Right ventricle myocardium superior (tissue), 1 donor: Measurements from ENCODE around the gene CCDC169. TPM values are rescaled to one million over a fixed set of nuclear protein-coding genes. Genes with fewer than 3 reads are reported as not detected.
"Not testable (repeated sequence)": the region's sequence is repeated elsewhere in the genome, so short reads cannot be mapped to it uniquely, and the experiment has no call there.

Source experiments
- ATAC-seq: fragments of 200-7000 bp; cut with Tn5 transposase; one replicate; pipeline ENCODE4 v1.9.1; 2020; ENCODE audit warnings: mild to moderate bottlenecking; ENCODE audit not compliant: poor library complexity
- DNase-seq: peaks from one replicate; pipeline ENCODE4 v3.0.0-alpha.2; 2020
- intact Hi-C: fragments of 100-400 bp; cut with DNase I; formaldehyde crosslinking; loops from one replicate; pipeline ENCODE4 v1.11.2; 2022
- total RNA-seq: library from RNA; stranded (reverse); fragmentation: NEBNext Ultra II Directional; extraction: Animal tissue kit (Norgen Biotek cat#: 25700); gene quantifications from one replicate; pipeline ENCODE4 v1.2.1, GENCODE V29; 2021
- donor health status: DM: no; HTN: yes; CAD: no; lungs with severe emphysema.

Gene CCDC169
- total RNA-seq, 1 donor from 2014 or later: 0.08 TPM

- intact Hi-C loops: no loop called here
- DNase-seq: no peak
- no peak for ATAC-seq
Measured at GRCh38 chr13:36323951-36324566, 26.4 kb upstream of the CCDC169 start.

DNA sequence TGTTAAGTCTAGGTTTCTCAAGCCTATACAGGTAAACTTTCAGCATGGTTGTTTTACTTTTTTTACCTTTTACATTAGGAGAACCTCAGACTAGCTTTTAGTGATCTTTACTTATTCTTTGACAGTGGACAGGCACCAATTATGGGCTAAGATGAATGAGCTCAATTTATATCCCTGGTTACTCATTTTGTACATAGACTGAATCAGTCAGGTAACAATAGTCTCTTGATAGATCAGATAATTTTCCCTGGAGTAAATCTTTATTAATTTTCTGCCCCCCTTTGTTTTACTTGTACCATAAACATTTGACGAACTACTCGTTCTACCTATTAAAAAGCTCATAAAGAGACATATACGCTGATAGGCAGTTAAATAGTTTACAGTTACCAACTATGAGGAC lies 25.8 kb upstream of the CCDC169 start:
- intact Hi-C loops: no loop called here
- ATAC-seq (no peak), DNase-seq (no peak)

DNA sequence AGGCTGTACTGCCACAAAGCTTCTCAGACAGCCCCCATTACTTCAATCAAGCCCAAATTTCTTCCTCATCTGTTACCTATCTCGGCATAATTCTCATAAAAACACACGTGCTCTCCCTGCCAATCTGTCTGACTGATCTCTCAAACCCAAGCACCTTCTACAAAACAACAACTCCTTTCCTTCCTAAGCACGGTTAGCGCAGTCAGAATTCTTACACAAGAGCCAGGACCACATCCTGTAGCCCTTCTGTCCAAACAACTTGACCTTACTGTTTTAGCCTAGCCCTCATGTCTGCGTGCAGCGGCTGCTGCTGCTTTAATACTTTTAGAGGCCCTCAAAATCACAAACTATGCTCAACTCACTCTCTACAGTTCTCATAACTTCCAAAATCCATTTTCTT lies 22.2 kb upstream of the CCDC169 start:
- DNase-seq, intact Hi-C loops, ATAC-seq: not testable (repeated sequence)

GRCh38 chr13:36313047-36313969 lies 15.7 kb upstream of the CCDC169 start:
- intact Hi-C loops: no loop called here
- ATAC-seq: no peak
- DNase-seq: no peak

DNA sequence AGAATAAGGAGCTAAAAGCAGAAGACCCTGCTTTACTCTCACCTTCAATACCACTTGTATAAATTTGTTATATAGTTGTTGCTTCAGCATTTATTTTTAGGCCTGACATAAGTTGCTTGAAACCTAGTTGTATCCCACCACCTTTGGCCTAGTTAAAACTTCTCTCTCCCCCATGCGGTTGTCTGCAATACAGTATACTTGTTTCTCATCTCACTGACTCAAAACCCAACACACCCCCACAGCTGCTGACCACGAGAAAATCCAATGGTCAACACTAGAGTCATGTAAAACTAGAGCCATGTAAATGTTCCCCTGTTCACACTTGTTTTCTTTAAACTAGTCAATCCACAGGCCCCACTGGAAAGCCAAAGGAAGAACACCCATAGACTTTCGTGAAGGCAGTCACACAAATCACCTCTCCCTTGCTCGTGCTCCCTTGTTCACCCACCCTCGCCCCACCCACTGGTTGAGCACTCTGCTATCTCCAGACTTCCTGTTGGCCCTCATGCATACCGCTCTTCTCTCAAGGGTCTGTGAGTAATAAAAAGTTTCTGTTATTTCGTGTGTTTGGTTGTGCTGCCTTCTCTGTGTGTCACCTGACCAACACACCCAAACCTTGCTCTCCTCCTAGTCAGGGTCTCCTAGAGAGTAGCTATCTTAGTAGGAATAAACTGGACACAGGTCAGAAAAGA lies 12.9 kb upstream of the CCDC169 start:
- intact Hi-C loops: no loop called here
- ATAC-seq (no peak), DNase-seq (no peak)

DNA sequence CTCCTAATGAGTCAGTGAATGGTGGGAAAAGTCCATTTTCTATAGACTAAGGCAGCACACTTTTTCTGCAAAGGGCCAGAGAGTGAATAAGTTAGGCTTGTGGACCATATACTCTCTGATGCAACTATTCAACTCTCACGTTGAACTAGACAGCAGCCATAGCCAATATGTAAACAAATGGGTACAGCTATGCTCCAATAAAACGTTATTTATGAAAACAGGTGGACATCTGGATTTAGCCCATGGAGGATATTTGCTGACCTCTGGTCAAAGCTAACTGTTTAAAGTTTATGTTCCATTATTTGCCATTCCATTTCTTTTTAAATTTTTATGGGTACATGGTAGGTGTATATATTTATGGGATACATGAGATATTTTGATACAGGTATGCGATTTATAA lies 4.7 kb upstream of the CCDC169 start:
- ATAC-seq (no peak), DNase-seq (no peak)
- intact Hi-C loops: no loop called here

DNA sequence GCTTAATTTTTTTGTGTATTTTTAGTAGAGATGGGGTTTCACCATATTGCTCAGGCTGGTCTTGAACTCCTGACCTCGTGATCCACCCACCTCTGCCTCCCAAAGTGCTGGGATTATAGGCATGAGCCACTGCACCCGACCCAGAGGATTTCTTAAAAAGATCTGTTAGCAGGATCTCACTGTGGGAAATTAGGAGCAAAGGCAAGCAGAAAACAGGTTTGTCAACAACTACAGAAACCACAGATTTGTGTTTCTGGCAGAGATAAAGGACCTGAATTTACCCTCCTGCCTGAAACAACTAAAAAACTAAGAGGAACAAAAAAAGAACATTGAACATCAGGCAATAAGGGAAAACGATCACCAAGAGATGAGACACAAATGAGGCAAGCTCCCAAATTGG lies 1.9 kb upstream of the CCDC169 start:
- DNase-seq, intact Hi-C loops, ATAC-seq: not testable (repeated sequence)

DNA sequence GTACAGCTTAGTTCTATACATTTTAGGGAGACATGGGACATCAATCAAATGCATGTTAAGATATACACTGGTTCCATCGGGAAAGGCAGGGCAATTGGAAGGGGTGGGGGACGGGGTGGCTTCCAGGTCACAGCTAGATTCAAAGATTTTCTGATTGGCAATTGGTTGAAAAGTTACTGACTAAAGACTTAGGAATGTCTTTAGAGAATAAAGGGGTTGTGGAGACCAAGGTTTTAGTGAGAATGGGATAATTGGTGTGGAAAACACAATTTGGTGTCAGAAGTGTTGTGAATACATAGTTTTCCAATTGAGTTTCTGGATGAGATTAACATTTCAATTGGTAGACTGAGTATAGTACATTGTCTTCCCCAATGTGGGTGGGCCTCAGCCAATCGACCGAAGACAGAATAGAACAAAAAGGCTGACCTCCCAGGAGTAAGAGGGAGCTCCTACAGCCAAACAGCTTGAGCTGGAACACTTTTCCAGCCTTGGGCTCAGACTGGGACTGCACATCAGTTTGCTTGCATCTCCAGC lies 988 bp upstream of the CCDC169 start:
- ATAC-seq (peak; percentile 22), DNase-seq (no peak)
- intact Hi-C loops: no loop called here

GRCh38 chr13:36294096-36294495 lies 3.5 kb downstream of the CCDC169 start:
- intact Hi-C loops: no loop called here
- DNase-seq (no peak), ATAC-seq (no peak)

DNA sequence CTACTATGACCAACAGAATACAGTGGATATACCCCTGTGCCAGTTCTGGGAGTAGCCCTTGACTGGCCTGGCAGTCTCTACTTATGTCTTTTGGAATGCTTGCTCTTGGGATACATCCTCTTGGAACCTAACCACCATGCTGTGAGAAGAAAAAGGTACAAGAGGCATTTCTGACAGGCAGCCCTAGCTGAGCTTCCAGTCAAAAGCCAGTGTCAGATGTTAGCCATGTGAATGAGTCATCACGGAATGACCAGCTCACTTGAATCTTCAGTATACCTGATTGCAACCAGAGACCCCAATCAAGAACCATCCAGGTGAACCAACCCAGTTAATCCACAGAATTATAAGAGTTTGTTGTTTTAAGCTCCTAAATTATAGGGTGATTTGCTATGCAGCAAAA lies 4.1 kb downstream of the CCDC169 start:
- no peak for DNase-seq
- intact Hi-C loops: no loop called here
- no peak for ATAC-seq

GRCh38 chr13:36288794-36289391 lies 8.7 kb downstream of the CCDC169 start:
- intact Hi-C loops: loop anchor here (10.0 kb wide), 1 partner anchor 446 kb away; no protein-coding TSS in a partner anchor
- ATAC-seq (no peak), DNase-seq (no peak)

DNA sequence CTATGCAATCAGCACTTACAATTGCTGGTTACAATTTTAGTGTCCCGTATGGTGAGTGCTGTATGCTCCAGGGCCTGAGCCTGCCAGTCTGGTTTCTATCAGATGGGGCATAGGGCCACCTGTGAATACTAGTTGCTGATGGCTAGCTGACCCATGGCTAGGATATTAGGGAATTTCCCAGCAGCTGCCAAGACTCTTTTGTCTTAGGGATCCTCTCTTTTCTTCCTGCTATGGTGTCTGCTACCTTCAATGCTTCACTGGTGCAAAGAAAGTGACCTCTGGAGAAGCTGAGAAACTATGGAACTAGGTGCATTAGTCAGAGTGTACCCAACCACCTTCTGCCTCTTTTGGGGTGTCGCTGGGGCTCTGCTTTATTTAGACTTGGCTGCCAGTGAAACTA lies 11.6 kb downstream of the CCDC169 start:
- ATAC-seq: no peak
- intact Hi-C loops: loop anchor here (10.0 kb wide), 1 partner anchor 449 kb away; no protein-coding TSS in a partner anchor
- DNase-seq: no peak

DNA sequence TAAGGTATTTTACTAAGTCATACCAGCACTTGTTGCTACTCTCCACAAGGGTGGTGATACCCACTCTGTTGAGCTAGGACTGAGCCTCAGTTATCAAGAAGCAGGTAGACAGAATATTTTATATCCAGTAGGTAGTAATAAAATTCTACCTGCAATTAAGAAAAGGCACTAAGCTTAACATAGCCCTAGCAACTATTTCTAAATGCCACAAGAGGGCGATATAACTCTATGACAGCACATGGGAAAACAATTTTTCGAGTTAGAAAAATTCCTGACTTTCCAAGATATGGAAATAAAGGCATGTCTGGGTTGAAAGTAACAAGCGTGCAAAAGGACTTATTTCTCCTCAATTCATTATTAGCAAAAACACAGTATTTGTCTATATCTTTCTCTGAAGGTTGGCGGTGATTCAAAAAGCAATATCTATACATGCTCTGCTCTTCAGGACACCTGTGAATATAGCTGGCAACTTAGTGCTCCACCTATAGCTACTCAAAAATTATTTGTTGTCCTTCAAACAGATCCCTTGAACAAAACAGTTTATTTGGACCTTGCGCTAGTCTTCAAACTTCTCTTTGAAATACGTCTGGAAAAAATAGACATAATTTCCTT lies 14.7 kb downstream of the CCDC169 start:
- ATAC-seq (peak; percentile 61), DNase-seq (no peak)
- intact Hi-C loops: loop anchor here (5.0 to 10.0 kb wide), 2 partner anchors 114 to 452 kb away; no protein-coding TSS in a partner anchor

GRCh38 chr13:36275190-36276002 lies 22.2 kb downstream of the CCDC169 start:
- DNase-seq (no peak), ATAC-seq (peak; percentile 68)
- intact Hi-C loops: loop anchor here (2.0 kb wide), 1 partner anchor 297 kb away; no protein-coding TSS in a partner anchor

DNA sequence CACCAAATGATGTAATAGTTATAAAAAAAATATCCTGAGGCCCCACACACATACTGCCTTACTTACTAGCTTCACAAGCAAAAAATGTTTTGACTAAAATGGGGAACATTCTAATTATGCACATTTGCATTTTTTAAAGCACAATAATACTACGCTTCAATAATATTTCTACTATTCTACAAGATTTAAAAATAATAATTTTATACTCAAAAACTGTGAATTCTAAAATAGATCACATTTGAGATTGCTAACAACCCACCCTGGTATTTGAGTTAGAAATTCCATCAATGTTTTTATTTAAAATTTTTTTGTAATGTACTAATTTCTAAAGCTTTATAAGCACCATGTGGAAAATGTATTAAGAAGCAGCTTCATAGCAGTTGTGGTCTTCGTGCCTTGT lies 24.2 kb downstream of the CCDC169 start:
- DNase-seq: no peak
- intact Hi-C loops: no loop called here

GRCh38 chr13:36261976-36262375 lies 35.6 kb downstream of the CCDC169 start:
- peak; percentile 57 for ATAC-seq
- intact Hi-C loops: no loop called here
- no peak for DNase-seq

More for the DNA sequence above, 24.2 kb downstream of the CCDC169 start:
- no peak for ATAC-seq

DNA sequence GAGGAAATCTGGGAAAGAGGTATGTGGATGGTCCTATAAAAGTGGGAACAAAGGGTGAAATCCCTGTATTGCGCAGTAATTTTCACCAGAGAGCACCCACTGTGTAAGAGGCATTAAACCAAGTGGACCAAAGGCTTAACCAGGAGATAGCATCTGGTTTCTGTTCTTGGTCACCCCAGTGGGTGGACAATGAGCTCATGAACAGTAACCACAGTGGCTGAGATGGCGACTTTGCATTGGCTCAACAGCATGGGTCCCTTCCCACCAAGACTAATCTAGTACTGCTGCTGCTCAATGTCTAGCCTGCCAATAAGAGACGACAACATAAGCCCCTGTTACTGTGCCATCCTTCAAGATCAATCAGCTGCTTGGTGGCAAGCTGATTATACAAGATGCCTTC lies 36.6 kb downstream of the CCDC169 start:
- ATAC-seq: no peak
- DNase-seq: no peak
- intact Hi-C loops: no loop called here
